Skeletal muscle satellite cell (primary cell): Measurements from ENCODE around the gene ROR1.
A peak's percentile ranks its signal among the peaks of the same experiment; 100 is the strongest.

ENCODE experiments used
- H3K27me3 ChIP-seq: 2 replicates; pipeline ENCODE4 v1.7.0; 2013; ENCODE audit warnings: low read length; ENCODE audit not compliant: control insufficient read depth, insufficient read depth
- H3K36me3 ChIP-seq: 2 replicates; pipeline ENCODE4 v1.7.0; 2013; ENCODE audit warnings: mild to moderate bottlenecking, control low read depth, low read length; ENCODE audit not compliant: insufficient read depth
- H3K4me1 ChIP-seq: 2 replicates; pipeline ENCODE4 v1.7.0; 2013; ENCODE audit warnings: low read length; ENCODE audit not compliant: control insufficient read depth, insufficient read depth
- H3K4me2 ChIP-seq: 2 replicates; pipeline ENCODE4 v1.7.0; 2013; ENCODE audit warnings: mild to moderate bottlenecking, low read length
- H3K4me3 ChIP-seq: 2 replicates; pipeline ENCODE4 v1.7.0; 2013; ENCODE audit warnings: low read length
- H3K9ac ChIP-seq: 2 replicates; pipeline ENCODE4 v1.7.0; 2013; ENCODE audit warnings: mild to moderate bottlenecking, low read depth, low read length, moderate library complexity
- H3K9me3 ChIP-seq: replicated peaks from 2 replicates; pipeline ENCODE4 v1.7.0; 2013; ENCODE audit warnings: mild to moderate bottlenecking, control low read depth, low read length

ROR1 gene

GRCh38 chr1:63988941-63989340 is 215.1 kb downstream of the ROR1 start:
- H3K27me3 ChIP-seq = no peaks in the 10 kb centered on the region
- H3K9me3 ChIP-seq = no peaks in the 10 kb centered on the region
- H3K4me3 ChIP-seq = no peak overlapping the region
- H3K9ac ChIP-seq = no peak overlapping the region
- H3K4me1 ChIP-seq = peaks cover 17% of the 10 kb centered on the region
- no peaks in the 10 kb centered on the region for H3K36me3 ChIP-seq
- H3K4me2 ChIP-seq = no peak overlapping the region

- Histone ChIP-seq H3K4me1 (peaks cover 9% of the 10 kb centered on the region), H3K4me3 (no peak overlapping the region), H3K9me3 (no peaks in the 10 kb centered on the region), H3K4me2 (no peak overlapping the region), H3K36me3 (no peaks in the 10 kb centered on the region), H3K27me3 (no peaks in the 10 kb centered on the region), H3K9ac (no peak overlapping the region)
Observed at GRCh38 chr1:63991685-63992084, 217.9 kb downstream of the ROR1 start.

DNA sequence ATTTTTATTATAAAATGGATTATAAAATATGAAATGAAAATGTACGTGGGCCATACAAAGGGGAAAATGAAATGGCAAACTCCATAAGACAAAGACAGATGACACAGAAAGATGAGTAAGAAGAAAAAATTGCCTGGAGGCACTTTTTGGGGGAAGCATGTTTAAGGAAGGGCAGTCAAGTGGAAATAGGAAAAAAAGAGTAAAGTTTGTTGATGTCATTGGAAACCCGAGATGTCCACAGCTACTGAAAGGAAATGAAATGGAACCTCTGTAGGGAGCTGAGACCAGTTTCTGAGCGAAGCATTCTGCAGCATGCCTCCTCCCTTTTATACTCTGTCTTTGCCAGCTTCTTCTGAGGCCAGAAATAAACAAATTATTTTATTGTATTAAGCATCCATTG is 226.2 kb downstream of the ROR1 start:
- Histone ChIP-seq H3K9me3 (no peaks in the 10 kb centered on the region), H3K27me3 (no peaks in the 10 kb centered on the region), H3K9ac (no peak overlapping the region), H3K4me3 (no peak overlapping the region), H3K4me1 (peaks cover 8% of the 10 kb centered on the region), H3K36me3 (no peaks in the 10 kb centered on the region), H3K4me2 (no peak overlapping the region)

- no peak overlapping the region for H3K4me2 ChIP-seq
- no peaks in the 10 kb centered on the region for H3K9me3 ChIP-seq
- no peak overlapping the region for H3K9ac ChIP-seq
- H3K36me3 ChIP-seq = no peaks in the 10 kb centered on the region
- no peaks in the 10 kb centered on the region for H3K27me3 ChIP-seq
- no peak overlapping the region for H3K4me3 ChIP-seq
- H3K4me1 ChIP-seq = peaks cover 18% of the 10 kb centered on the region
Observed at GRCh38 chr1:64001038-64001437, 227.2 kb downstream of the ROR1 start.

DNA sequence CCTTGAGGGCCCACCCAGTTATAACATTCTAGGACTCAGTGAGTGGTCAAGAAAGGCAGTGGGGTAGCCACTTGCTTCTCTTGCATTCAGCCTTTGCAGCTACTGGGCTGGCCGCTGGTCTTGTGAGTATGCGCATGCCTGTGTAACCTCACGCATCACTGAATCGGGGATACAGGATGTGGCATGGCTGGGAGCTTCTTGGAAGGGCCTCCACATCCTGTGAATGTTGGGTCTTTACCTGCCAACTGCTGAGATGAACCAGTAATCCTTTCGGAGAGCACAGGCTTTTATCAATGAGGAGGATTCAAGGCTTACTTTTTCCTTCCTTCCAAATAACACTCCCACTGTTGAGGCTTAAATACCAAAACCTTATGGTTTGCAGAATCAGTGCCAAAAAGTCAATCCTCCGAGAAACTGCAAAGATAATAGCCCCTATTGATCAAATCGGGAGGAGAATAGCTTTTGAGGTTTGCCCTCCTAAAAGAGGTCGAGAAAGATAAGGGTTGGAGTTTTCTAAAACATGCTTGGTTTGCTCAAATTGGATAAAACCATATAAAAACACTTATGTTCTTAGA is 230.7 kb downstream of the ROR1 start:
- H3K9ac ChIP-seq = no peak overlapping the region
- peaks cover 30% of the 10 kb centered on the region for H3K4me1 ChIP-seq
- no peak overlapping the region for H3K4me3 ChIP-seq

GRCh38 chr1:64005801-64006200 is 232.0 kb downstream of the ROR1 start:
- H3K36me3 ChIP-seq = no peaks in the 10 kb centered on the region
- H3K4me1 ChIP-seq = peaks cover 22% of the 10 kb centered on the region
- no peaks in the 10 kb centered on the region for H3K9me3 ChIP-seq
- no peaks in the 10 kb centered on the region for H3K27me3 ChIP-seq
- H3K4me3 ChIP-seq = no peak overlapping the region
- no peak overlapping the region for H3K4me2 ChIP-seq
- no peak overlapping the region for H3K9ac ChIP-seq

More for the DNA sequence above, 230.7 kb downstream of the ROR1 start:
- no peak overlapping the region for H3K4me2 ChIP-seq
- H3K9me3 ChIP-seq = no peaks in the 10 kb centered on the region
- no peaks in the 10 kb centered on the region for H3K36me3 ChIP-seq
- H3K27me3 ChIP-seq = no peaks in the 10 kb centered on the region

GRCh38 chr1:64006276-64007051 is 232.6 kb downstream of the ROR1 start:
- Histone ChIP-seq H3K4me2 (peak overlapping the region; percentile 59), H3K4me3 (no peak overlapping the region), H3K4me1 (peaks cover 22% of the 10 kb centered on the region)

GRCh38 chr1:64010316-64010715 is 236.5 kb downstream of the ROR1 start:
- H3K4me1 ChIP-seq = peaks cover 19% of the 10 kb centered on the region
- H3K9me3 ChIP-seq = no peaks in the 10 kb centered on the region
- H3K27me3 ChIP-seq = no peaks in the 10 kb centered on the region
- no peak overlapping the region for H3K4me3 ChIP-seq
- H3K4me2 ChIP-seq = no peak overlapping the region
- H3K36me3 ChIP-seq = peaks cover 10% of the 10 kb centered on the region
- no peak overlapping the region for H3K9ac ChIP-seq

More at GRCh38 chr1:64006276-64007051, 232.6 kb downstream of the ROR1 start:
- Histone ChIP-seq H3K9ac (no peak overlapping the region), H3K36me3 (peaks cover under 1% of the 10 kb centered on the region), H3K27me3 (no peaks in the 10 kb centered on the region), H3K9me3 (no peaks in the 10 kb centered on the region)

DNA sequence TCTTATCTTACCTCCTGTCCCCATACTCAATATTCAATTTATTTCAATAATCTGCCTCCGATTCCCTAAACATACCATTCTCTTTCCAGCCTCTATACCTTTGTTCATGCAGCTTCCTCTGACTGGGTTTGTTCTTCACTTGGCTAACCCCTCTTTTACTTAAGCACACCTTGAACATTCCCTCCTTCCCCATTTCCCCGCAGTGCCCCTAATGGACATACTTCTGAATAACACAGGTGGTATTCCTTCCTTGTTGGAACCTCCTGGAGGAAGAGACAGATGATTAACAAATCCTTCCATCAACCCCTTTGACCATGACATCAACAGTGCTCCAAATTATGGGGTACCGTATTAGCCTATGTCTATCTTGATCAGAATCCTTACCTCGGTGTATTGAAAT is 239.6 kb downstream of the ROR1 start:
- Histone ChIP-seq H3K4me2 (no peak overlapping the region), H3K27me3 (no peaks in the 10 kb centered on the region)

DNA sequence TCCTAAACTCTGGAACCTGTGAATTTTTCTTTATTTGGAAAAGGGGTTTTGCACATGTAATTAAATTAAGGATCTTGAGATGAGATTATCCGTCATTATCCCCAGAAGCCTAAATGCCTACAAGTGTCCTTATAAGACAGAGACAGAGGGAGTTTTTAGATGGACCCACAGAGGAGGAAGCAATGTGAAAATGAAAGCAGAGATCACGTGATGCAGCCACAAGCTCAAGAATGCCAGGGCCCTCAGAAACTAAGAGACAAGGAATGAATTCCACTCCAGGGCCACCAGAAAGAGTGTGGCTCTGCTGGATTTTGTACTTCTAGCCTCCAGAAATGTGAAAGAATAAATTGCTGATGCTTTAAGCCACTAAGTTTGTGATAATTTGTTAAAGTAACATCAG is 246.0 kb downstream of the ROR1 start:
- Histone ChIP-seq H3K4me2 (peak overlapping the region; percentile 73), H3K9ac (peak overlapping the region; percentile 63), H3K27me3 (no peaks in the 10 kb centered on the region), H3K9me3 (no peaks in the 10 kb centered on the region), H3K36me3 (no peaks in the 10 kb centered on the region), H3K4me3 (peak overlapping the region; percentile 29), H3K4me1 (peaks cover 5% of the 10 kb centered on the region)

More for the DNA sequence above, 239.6 kb downstream of the ROR1 start:
- peaks cover 10% of the 10 kb centered on the region for H3K36me3 ChIP-seq
- no peaks in the 10 kb centered on the region for H3K9me3 ChIP-seq
- no peak overlapping the region for H3K9ac ChIP-seq
- H3K4me1 ChIP-seq = no peaks in the 10 kb centered on the region
- no peak overlapping the region for H3K4me3 ChIP-seq

DNA sequence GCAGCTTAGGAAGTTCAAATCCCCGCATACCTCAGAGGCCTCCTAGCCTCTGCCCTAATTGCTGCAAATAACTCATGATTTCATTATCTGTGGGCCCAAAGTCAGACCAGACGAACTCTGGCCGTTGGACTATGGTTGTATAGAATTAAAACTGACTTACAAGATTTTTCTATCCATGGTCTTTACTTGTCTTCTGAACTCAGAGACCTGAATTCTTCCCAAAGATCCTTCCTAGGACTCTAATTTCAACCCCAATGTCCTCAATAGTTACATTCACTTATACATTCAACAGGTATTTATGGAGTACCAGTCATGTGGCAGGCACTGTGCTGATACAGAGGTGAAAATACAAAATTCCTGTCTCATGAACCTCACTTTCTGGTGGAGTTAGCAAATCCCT is 247.2 kb downstream of the ROR1 start:
- Histone ChIP-seq H3K27me3 (no peaks in the 10 kb centered on the region), H3K4me3 (no peak overlapping the region), H3K4me1 (peaks cover 5% of the 10 kb centered on the region), H3K9me3 (no peaks in the 10 kb centered on the region), H3K9ac (no peak overlapping the region), H3K4me2 (no peak overlapping the region), H3K36me3 (no peaks in the 10 kb centered on the region)

GRCh38 chr1:64025051-64025450 is 251.2 kb downstream of the ROR1 start:
- Histone ChIP-seq H3K9me3 (no peaks in the 10 kb centered on the region), H3K36me3 (no peaks in the 10 kb centered on the region), H3K4me1 (peaks cover 3% of the 10 kb centered on the region), H3K4me3 (no peak overlapping the region), H3K27me3 (no peaks in the 10 kb centered on the region), H3K4me2 (no peak overlapping the region), H3K9ac (no peak overlapping the region)
